Common myeloid progenitor, CD34-positive (primary cell): ENCODE measurements around the gene AUP1.

Experiments
- CTCF ChIA-PET: fragments of 350-600 bp; sonication (Branson Sonifier 250); formaldehyde crosslinking; loops from one replicate; lab custom pipeline; 2021; ENCODE audit warnings: antibody characterized with exemption; lab: Charles Lee
- POLR2A ChIA-PET: fragments of 350-600 bp; sonication (Branson Sonifier 250); formaldehyde crosslinking; loops from one replicate; lab custom pipeline; 2021; ENCODE audit warnings: antibody characterized with exemption; lab: Charles Lee
- DNase-seq, 3 donors: peaks; one replicate each; pipeline versions ENCODE4 v3.0.0 to v3.0.0-alpha.2; 2013
- H3K27ac ChIP-seq, 2 experiments: 1 replicate in 1 of 2; 2 replicates in 1 of 2; pipeline ENCODE4 v1.7.0; 2013; ENCODE audit warnings: inconsistent platforms in 2 of 2, low read length in 2 of 2, mild to moderate bottlenecking in 2 of 2, low read depth in 1 of 2, moderate library complexity in 1 of 2; ENCODE audit not compliant: severe bottlenecking in 2 of 2, insufficient read depth in 1 of 2, poor library complexity in 1 of 2
- H3K27me3 ChIP-seq, 5 experiments: replicated peaks in 2 of 5; 1 replicate in 3 of 5; 2 replicates in 2 of 5; pipeline versions ENCODE4 v1.6.1 to v1.7.0; 2013; ENCODE audit warnings: low read length in 4 of 5, mild to moderate bottlenecking in 2 of 5, moderate library complexity in 2 of 5, inconsistent platforms in 1 of 5; ENCODE audit not compliant: insufficient read depth in 5 of 5, control insufficient read depth in 4 of 5
- H3K36me3 ChIP-seq, 4 experiments: 1 replicate in 2 of 4; 2 replicates in 2 of 4; pipeline versions ENCODE4 v1.6.1 to v1.7.0; 2013; ENCODE audit warnings: low read length in 3 of 4, control low read depth in 1 of 4, mild to moderate bottlenecking in 1 of 4; ENCODE audit not compliant: control insufficient read depth in 4 of 4, insufficient read depth in 4 of 4
- H3K4me1 ChIP-seq, 4 experiments: 1 replicate in 3 of 4; 2 replicates in 1 of 4; pipeline versions ENCODE4 v1.6.1 to v1.7.1; 2013; ENCODE audit warnings: low read length in 3 of 4, mild to moderate bottlenecking in 3 of 4, control low read depth in 1 of 4, inconsistent platforms in 1 of 4, moderate library complexity in 1 of 4; ENCODE audit not compliant: control insufficient read depth in 4 of 4, insufficient read depth in 4 of 4; ENCODE audit errors: control extremely low read depth in 1 of 4
- H3K4me3 ChIP-seq, 7 experiments: 1 replicate in 4 of 7; 2 replicates in 3 of 7; pipeline versions ENCODE4 v1.5.1 to v1.7.0; 2013; ENCODE audit warnings: mild to moderate bottlenecking in 7 of 7, low read length in 6 of 7, moderate library complexity in 6 of 7, inconsistent platforms in 2 of 7, low read depth in 2 of 7, control low read depth in 1 of 7; ENCODE audit not compliant: insufficient read depth in 4 of 7, control insufficient read depth in 1 of 7; ENCODE audit errors: extremely low read depth in 1 of 7
- H3K9me3 ChIP-seq, 5 experiments: 1 replicate in 4 of 5; 2 replicates in 1 of 5; pipeline versions ENCODE4 v1.6.1 to v1.7.1; 2013; ENCODE audit warnings: low read length in 4 of 5, mild to moderate bottlenecking in 2 of 5, inconsistent platforms in 1 of 5, low read depth in 1 of 5, moderate library complexity in 1 of 5; ENCODE audit not compliant: control insufficient read depth in 4 of 5, insufficient read depth in 2 of 5; ENCODE audit errors: control extremely low read depth in 1 of 5
- WGBS: methylation state at CpG from one replicate; pipeline ENCODE4 v1.1.5; 2013; ENCODE audit not compliant: insufficient coverage; 5-methylcytosine and 5-hydroxymethylcytosine counted together

Gene AUP1

DNA sequence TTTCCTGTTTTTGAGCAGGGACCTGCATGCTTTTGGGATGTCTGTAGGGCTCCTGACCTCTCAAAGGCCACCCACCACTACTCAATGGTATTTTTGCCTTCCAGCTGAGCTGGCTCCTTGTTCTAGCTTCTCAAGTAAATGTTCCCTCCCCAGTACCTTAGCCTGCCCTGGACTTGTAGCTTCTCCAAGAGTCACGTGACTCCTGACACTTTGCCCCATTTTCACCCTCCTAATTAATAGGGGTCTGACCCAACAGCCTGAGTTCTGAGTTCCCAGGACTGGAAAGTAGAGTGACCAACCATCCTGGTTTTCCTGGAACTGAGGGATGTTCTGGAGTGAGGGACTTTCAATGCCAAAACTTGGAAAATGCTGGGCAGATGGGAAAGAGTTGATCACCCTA, 34.1 kb downstream of the AUP1 start:
- H3K36me3 ChIP-seq = peaks cover 4 to 41% (median 24%) of the 10 kb centered on the region in 4 experiments
- ChIA-PET CTCF (interaction anchor here (0.8 to 1.3 kb wide), 5 partner anchors 8 to 93 kb away, joined by 3 to 4 read pairs (median 3); partner anchors contain the start of genes CCDC142 and TTC31), POLR2A (no interaction called here)
- H3K4me1 ChIP-seq = peaks cover 4 to 26% (median 23%) of the 10 kb centered on the region in 4 experiments
- H3K27ac ChIP-seq = no peak overlapping the region
- no peaks in the 10 kb centered on the region for H3K9me3 ChIP-seq
- DNase-seq = no peak
- peaks cover 0 to 44% (median 31%) of the 10 kb centered on the region in 5 experiments for H3K27me3 ChIP-seq
- 100% methylated on average over 1 of the region's 1 CpG for WGBS
- no peak overlapping the region for H3K4me3 ChIP-seq

DNA sequence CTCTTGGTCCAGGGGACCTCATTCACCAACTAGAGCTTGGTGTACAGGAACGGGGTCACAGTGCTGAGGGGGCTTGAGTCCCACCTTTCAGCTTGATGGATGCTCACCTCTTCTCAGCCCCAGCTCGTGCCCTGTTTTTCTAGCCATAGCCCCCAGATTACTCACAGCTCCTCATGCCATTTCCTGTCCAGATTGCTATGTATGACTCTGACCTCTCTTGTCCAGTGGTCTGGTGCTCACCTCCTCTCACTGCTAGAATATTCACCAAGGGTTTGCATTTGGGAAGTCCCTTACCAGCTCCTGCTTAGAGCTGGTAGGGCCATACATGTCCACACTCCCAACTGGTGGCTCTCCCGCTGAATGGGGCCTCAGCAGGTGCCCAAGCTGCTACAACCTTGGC, 36.0 kb downstream of the AUP1 start:
- ChIA-PET CTCF (interaction anchor here (0.5 to 2.4 kb wide), 7 partner anchors 10 to 92 kb away, joined by 3 to 13 read pairs (median 5); partner anchors contain the start of genes CCDC142, PCGF1 and TTC31), POLR2A (no interaction called here)
- Histone ChIP-seq H3K4me3 (no peak overlapping the region), H3K27me3 (peaks cover 0 to 25% (median 17%) of the 10 kb centered on the region in 5 experiments), H3K36me3 (peaks cover 6 to 56% (median 34%) of the 10 kb centered on the region in 4 experiments), H3K27ac (no peak overlapping the region), H3K4me1 (peaks cover 2 to 12% (median 10%) of the 10 kb centered on the region in 4 experiments), H3K9me3 (no peaks in the 10 kb centered on the region)
- no peak for DNase-seq
- 91% methylated on average over 3 of the region's 3 CpGs for WGBS

DNA sequence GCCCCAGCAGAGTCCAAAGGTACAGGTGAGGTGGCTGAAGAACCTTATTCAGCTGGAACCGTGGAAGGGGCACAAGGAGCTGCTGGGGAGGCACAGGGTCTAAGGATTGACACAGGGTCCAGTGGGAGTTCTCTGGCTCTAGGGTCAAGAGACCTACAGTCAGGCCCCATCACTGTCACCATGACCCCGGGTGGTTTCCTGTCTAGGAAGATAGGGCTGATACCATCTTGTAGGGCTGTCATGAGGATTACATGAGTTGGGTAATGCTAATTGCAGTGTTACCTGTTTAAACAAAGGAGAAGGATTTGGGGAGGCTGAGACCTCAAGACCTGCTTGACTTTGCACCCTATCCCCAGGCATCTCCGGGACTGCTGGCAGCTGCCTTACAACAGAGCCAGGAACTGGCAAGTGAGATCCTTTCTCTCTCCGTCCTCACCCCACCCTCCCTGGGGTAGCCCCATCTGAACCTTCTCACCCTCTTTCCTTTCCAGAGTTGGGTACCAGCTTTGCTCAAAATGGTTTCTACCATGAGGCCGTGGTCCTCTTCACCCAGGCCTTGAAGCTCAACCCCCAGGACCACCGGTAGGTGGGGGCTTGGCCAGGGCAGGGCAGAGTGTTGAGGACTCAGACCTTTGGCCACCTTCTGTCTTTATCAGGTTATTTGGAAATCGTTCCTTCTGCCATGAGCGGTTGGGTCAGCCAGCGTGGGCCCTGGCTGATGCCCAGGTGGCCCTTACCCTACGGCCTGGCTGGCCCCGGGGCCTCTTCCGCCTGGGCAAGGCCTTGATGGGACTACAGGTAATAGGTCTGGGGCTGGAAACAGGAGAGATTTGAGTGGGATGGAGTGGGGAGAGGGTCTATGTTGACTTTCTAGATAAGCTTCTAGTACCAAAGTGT, 37.6 kb downstream of the AUP1 start:
- Histone ChIP-seq H3K4me3 (no peak overlapping the region), H3K4me1 (no peaks in the 10 kb centered on the region), H3K27me3 (peaks cover 0 to 9% (median 9%) of the 10 kb centered on the region in 5 experiments), H3K27ac (no peak overlapping the region), H3K36me3 (peaks cover 6 to 67% (median 36%) of the 10 kb centered on the region in 4 experiments), H3K9me3 (no peaks in the 10 kb centered on the region)
- ChIA-PET POLR2A (no interaction called here), CTCF (interaction anchor here (0.8 to 2.7 kb wide), 6 partner anchors 8 to 94 kb away, joined by 3 to 13 read pairs (median 5); partner anchors contain the start of genes CCDC142, LBX2 and TTC31)
- no peak for DNase-seq
- 98% methylated on average over 11 of the region's 12 CpGs for WGBS

DNA sequence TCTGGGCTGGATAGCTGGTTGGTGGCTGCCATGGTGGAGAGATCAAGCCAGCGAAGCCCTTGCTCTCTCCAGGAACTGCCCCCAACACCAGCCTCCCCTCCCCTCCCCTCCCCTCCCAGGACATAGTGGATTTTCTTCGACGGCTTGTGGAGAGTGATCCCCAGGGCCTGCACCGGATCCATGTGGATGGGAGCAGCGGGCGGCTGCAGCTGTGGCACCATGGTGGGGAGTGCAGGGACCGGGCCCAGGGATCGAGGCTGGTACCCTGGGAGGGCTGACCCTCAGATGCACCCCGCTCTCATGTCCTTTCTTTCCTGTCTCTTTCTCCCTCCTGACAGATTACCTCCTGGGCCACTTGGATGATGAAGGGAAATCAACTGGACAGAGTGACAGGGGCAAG, 39.6 kb downstream of the AUP1 start:
- CTCF ChIA-PET = interaction anchor here (0.5 to 3.3 kb wide), 8 partner anchors 14 to 668 kb away, joined by 3 to 15 read pairs (median 4); no protein-coding TSS in a partner anchor
- POLR2A ChIA-PET = no interaction called here

DNA sequence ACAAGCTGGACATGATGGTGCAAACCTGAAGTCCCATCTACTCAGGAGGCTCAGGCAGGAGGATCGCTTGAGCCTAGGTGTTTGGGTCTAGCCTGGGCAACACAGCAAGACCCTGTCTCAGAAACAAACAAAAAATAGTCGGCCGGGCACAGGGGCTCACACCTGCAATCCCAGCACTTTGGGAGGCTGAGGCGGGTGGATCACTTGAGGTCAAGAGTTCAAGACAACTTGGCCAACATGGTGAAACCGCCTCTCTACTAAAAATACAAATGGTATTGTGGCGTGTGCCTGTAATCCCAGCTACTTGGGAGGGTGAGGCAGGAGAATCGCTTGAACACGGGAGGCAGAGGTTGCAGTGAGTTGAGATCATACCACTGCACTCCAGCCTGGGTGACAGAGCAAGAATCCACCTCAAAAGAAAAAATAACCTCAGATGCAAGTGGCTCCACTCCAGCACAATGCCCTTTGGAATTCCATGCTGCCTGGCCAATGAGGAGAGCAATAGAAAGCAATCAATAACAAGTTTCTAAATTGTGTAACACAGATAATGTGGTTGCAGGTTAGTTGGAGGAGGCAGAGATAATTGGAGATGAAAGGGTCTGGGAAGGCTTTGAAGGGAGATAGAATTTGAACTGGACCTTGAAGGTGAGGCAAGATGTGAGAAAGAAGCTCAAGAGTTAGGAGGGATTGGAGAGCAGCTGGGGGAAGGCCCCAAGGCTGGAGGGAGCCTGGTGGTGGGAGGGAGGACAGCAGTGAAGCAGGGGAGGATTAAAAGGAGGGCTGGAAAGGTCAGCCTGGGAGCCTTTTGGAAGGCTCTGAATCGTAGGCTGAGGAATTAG, 40.6 kb downstream of the AUP1 start:
- WGBS = 100% methylated on average over 9 of the region's 9 CpGs
- Histone ChIP-seq H3K4me3 (no peak overlapping the region), H3K27ac (no peak overlapping the region), H3K27me3 (no peaks in the 10 kb centered on the region), H3K36me3 (peaks cover 9 to 73% (median 36%) of the 10 kb centered on the region in 4 experiments), H3K9me3 (no peaks in the 10 kb centered on the region), H3K4me1 (peaks cover 0 to under 1% (median 0%) of the 10 kb centered on the region in 4 experiments)
- no peak for DNase-seq
- ChIA-PET POLR2A (no interaction called here), CTCF (interaction anchor here (0.5 to 3.3 kb wide), 11 partner anchors 15 to 667 kb away, joined by 3 to 15 read pairs (median 3); partner anchors contain the start of gene STAMBP)

More for the DNA sequence above, 39.6 kb downstream of the AUP1 start:
- 97% methylated on average over 5 of the region's 9 CpGs for WGBS
- Histone ChIP-seq H3K27ac (no peak overlapping the region), H3K27me3 (no peaks in the 10 kb centered on the region), H3K36me3 (peaks cover 10 to 79% (median 38%) of the 10 kb centered on the region in 4 experiments), H3K4me1 (no peaks in the 10 kb centered on the region), H3K9me3 (no peaks in the 10 kb centered on the region), H3K4me3 (no peak overlapping the region)
- no peak for DNase-seq

DNA sequence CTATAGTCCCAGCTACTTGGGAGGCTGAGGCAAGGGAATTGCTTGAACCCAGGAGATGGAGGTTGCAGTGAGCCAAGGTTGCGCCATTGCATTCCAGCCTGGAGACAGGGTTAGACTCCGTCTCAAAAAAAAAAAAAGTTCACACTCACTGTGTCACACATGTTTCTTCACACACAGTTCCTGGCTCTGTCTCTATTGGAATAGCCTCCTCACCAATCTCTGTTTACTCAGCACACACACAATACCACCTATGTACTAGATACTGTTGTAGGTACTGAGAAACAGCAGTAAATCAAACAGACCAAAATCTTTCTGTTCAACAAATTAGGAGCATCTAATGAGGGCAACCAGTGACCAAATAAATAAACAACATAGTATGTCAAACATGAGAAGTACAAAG, 43.4 kb downstream of the AUP1 start:
- WGBS = 100% methylated on average over 1 of the region's 2 CpGs
- Histone ChIP-seq H3K27ac (no peak overlapping the region), H3K27me3 (no peaks in the 10 kb centered on the region), H3K36me3 (peaks cover 9 to 46% (median 23%) of the 10 kb centered on the region in 4 experiments), H3K9me3 (no peaks in the 10 kb centered on the region), H3K4me3 (no peak overlapping the region), H3K4me1 (peaks cover 4 to 20% (median 19%) of the 10 kb centered on the region in 4 experiments)
- DNase-seq = no peak
- ChIA-PET CTCF (interaction anchor here (1.0 to 7.6 kb wide), 3 partner anchors 46 to 101 kb away, joined by 5 to 75 read pairs (median 53); no protein-coding TSS in a partner anchor), POLR2A (no interaction called here)
